ENCODE results near the gene FIG4. TPM values are rescaled to one million over a fixed set of nuclear protein-coding genes. Genes with fewer than 3 reads are reported as not detected.

Gene FIG4
- total RNA-seq, 1 experiment from 2014 or later, result 23.1 TPM

- no peak overlapping the region for H4K91ac ChIP-seq (ENCODE audit: insufficient read length, low read depth, low read length)
- H3K9me3 Mint-ChIP-seq, result no peaks in the 10 kb centered on the region
- no CpG with 5 or more reads among the region's 4 CpGs for WGBS (ENCODE audit: extremely low coverage, insufficient read length, low lambda C conversion rate)
Observed at GRCh38 chr6:109815054-109815453, 124.0 kb downstream of the FIG4 start.

More at GRCh38 chr6:109815054-109815453, 124.0 kb downstream of the FIG4 start:
- Histone ChIP-seq H3K4ac (ENCODE audit: low read depth, low read length) (no peak overlapping the region), H4K20me1 (ENCODE audit: control insufficient read depth, insufficient read depth, insufficient read length) (no peaks in the 10 kb centered on the region), H3K27me3 (ENCODE audit: insufficient read depth, low read length) (no peaks in the 10 kb centered on the region), H3K79me2 (ENCODE audit: insufficient read depth, low read length) (no peaks in the 10 kb centered on the region), H3K23me2 (ENCODE audit: insufficient read length, low read depth, low read length, poor library complexity, severe bottlenecking) (no peaks in the 10 kb centered on the region), H3K23ac (ENCODE audit: insufficient read length, low read depth, low read length) (no peak overlapping the region), H3K27ac (ENCODE audit: insufficient read length, low read depth, low read length) (no peak overlapping the region), H2AFZ (ENCODE audit: low read length) (no peak overlapping the region), H3K56ac (ENCODE audit: insufficient read length, low read depth, low read length) (no peak overlapping the region), H2BK15ac (ENCODE audit: low read depth, low read length) (no peak overlapping the region), H3K18ac (ENCODE audit: insufficient read length, low read depth, low read length) (no peak overlapping the region), H2BK12ac (ENCODE audit: insufficient read length, low read depth, low read length) (no peak overlapping the region), H3K9me3 (ENCODE audit: control insufficient read depth, low read depth, low read length) (no peaks in the 10 kb centered on the region), H3K79me1 (ENCODE audit: insufficient read depth, low read depth, low read length, poor library complexity, severe bottlenecking) (no peaks in the 10 kb centered on the region), H3K9ac (ENCODE audit: extremely low read depth, insufficient read length, low read length) (no peak overlapping the region), H4K8ac (replicated peaks; ENCODE audit: insufficient read length, low read depth, low read length) (no peak overlapping the region), H2BK5ac (ENCODE audit: insufficient read length, low read length) (no peak overlapping the region), H2AK5ac (ENCODE audit: insufficient read length, low read length) (no peak overlapping the region), H2BK20ac (ENCODE audit: low read depth, low read length, poor library complexity, severe bottlenecking) (no peak overlapping the region), H3K14ac (ENCODE audit: insufficient read depth, low read length) (no peak overlapping the region; the same call in 1 of the 2 replicates), H3K4me1 (ENCODE audit: insufficient read depth, low read length) (no peaks in the 10 kb centered on the region; the same call in 1 of the 2 replicates), H3T11ph (ENCODE audit: low read length) (no peak overlapping the region), H2BK120ac (ENCODE audit: low read depth, low read length, poor library complexity, severe bottlenecking) (no peak overlapping the region), H4K5ac (ENCODE audit: insufficient read length, low read depth, low read length) (no peak overlapping the region), H3K4me2 (ENCODE audit: insufficient read depth, insufficient read length, low read length) (no peak overlapping the region)
- TF ChIP-seq CTCF (conservative IDR thresholded peaks at IDR 0.05), result no peak
- H3K4me3 Mint-ChIP-seq, result no peak overlapping the region
- H3K4me1 Mint-ChIP-seq, result peaks cover 10 to 11% of the 10 kb centered on the region in 2 experiments
- DNase-seq, result no peak
- H3K27ac Mint-ChIP-seq, result peak overlapping the region in 2 of 3 experiments; percentile 20 to 30; a peak in 1 of 7 replicates
- no peaks in the 10 kb centered on the region for H3K27me3 Mint-ChIP-seq (ENCODE audit: low read depth)
- no peaks in the 10 kb centered on the region for H3K36me3 Mint-ChIP-seq (ENCODE audit: insufficient read depth in 1 of 3, low read depth in 3 of 3)
